BE2C (cell line): ENCODE data around the gene ZNF710.
A peak's percentile ranks its signal among the peaks of the same experiment; 100 is the strongest.

Source experiments
- DNase-seq: peaks from one replicate; pipeline ENCODE4 v3.0.0-alpha.2; 2020
- H3K27me3 ChIP-seq: fragments of 250-450 bp; sonication (Bioruptor Pico); 2 replicates; pipeline ENCODE4 v1.5.1; 2020; ENCODE audit warnings: mild to moderate bottlenecking
- H3K36me3 ChIP-seq: fragments of 250-450 bp; sonication (Bioruptor Pico); 2 replicates; pipeline ENCODE4 v1.5.1; 2020; ENCODE audit warnings: mild to moderate bottlenecking
- H3K4me1 ChIP-seq: fragments of 250-450 bp; sonication (Bioruptor Pico); 2 replicates; pipeline ENCODE4 v1.5.1; 2020
- H3K4me3 ChIP-seq: 2 replicates; pipeline ENCODE4 v1.5.1; 2011; ENCODE audit warnings: low read depth, low read length
- H3K9me3 ChIP-seq: fragments of 250-450 bp; sonication (Bioruptor Pico); 2 replicates; pipeline ENCODE4 v1.5.1; 2020
- TF ChIP-seq, protein P1 (sequence below): IDR thresholded peaks from 2 replicates; pipeline ENCODE4 v1.5.1; 2012; ENCODE audit warnings: mild to moderate bottlenecking, low read depth, low read length

The ZNF710 gene

DNA sequence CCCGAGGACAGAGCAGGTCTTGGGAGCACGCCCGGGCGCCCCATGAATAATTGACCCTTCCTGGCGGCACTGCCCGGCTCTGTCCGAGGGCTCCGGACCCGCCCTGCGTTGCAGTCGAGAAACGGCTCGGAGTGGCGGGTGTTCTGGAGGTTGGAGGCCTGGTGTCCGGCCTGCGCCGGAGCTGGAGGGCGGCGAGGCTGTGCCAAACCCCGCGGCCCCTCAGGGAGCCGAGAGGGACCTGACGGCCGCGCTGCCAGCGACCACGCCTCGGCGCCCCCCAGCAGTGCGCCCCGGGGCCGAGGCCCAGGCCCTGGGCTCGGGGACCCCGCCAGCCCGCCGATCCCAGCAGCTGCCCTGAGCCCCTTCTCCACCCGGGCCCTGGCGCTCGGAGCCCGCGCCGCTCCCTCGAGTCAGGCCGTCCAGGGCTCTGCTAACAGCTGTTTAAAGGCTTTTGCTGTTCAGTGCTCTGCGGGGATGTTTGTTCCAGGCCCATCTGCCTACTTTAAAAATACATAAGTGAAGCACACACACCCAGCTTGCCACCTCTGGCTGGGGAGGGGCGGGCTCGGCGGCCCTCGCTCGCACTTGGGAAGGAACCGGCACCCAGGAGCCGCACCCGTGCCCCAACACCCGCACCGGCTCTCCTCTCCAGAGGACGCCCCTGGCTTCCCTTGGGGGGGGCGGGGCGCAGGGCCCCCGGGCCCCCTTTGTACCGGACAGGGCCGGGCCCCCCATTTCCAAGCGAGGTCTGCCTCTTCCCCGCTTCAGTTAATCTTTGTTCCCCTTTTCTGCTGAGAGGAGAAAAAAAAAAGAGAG, 730 bp upstream of the ZNF710 start:
- H3K9me3 ChIP-seq: no peaks in the 10 kb centered on the region
- H3K36me3 ChIP-seq: no peaks in the 10 kb centered on the region
- DNase-seq: no peak
- H3K4me3 ChIP-seq: peak overlapping the region; percentile 76
- TF ChIP-seq, protein P1, sequence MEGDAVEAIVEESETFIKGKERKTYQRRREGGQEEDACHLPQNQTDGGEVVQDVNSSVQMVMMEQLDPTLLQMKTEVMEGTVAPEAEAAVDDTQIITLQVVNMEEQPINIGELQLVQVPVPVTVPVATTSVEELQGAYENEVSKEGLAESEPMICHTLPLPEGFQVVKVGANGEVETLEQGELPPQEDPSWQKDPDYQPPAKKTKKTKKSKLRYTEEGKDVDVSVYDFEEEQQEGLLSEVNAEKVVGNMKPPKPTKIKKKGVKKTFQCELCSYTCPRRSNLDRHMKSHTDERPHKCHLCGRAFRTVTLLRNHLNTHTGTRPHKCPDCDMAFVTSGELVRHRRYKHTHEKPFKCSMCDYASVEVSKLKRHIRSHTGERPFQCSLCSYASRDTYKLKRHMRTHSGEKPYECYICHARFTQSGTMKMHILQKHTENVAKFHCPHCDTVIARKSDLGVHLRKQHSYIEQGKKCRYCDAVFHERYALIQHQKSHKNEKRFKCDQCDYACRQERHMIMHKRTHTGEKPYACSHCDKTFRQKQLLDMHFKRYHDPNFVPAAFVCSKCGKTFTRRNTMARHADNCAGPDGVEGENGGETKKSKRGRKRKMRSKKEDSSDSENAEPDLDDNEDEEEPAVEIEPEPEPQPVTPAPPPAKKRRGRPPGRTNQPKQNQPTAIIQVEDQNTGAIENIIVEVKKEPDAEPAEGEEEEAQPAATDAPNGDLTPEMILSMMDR: no peak
- no peaks in the 10 kb centered on the region; the same call in 1 of the 2 replicates for H3K4me1 ChIP-seq
- no peaks in the 10 kb centered on the region for H3K27me3 ChIP-seq

DNA sequence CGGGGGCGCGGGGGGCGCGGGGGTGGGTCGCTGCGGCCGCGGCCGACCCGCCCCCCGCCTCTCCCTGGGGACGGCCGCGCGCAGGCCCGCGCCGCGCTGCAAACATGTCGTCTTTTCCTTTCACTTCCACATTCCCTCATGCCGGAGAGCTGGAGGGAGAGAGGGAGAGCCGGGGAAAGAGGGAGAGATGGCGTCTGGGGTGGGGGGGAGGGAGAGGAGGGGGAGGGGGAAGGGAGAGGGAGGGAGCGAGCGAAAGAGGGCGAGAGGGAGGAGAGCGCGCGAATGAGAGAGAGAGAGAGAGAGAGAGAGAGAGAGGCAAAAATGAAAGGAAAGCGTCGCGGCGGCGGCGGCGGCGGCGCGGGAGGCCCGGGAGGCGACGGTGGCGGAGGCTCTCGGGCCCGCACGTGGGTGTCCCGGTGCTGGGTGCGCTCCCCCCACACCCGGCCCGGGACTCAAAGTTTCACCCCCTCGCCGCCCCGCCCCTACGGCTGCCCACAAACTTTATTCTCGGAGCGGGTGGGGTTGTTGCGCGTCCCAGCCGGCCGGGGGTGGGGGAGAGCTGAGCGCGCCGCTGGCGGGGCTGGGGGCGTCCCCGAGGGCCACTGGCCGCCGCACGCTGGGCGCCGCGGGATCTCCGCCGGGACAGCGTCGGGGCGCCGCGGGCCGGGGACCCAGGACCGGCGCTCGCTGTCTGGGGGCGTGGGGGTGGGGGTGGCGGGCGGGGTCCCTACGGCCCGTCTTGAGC, 731 bp downstream of the ZNF710 start:
- TF ChIP-seq, protein P1: no peak
- Histone ChIP-seq H3K36me3 (no peaks in the 10 kb centered on the region), H3K4me1 (no peaks in the 10 kb centered on the region; the same call in 1 of the 2 replicates), H3K27me3 (no peaks in the 10 kb centered on the region), H3K9me3 (no peaks in the 10 kb centered on the region), H3K4me3 (peak overlapping the region; percentile 69)
- DNase-seq: peak; percentile 60

DNA sequence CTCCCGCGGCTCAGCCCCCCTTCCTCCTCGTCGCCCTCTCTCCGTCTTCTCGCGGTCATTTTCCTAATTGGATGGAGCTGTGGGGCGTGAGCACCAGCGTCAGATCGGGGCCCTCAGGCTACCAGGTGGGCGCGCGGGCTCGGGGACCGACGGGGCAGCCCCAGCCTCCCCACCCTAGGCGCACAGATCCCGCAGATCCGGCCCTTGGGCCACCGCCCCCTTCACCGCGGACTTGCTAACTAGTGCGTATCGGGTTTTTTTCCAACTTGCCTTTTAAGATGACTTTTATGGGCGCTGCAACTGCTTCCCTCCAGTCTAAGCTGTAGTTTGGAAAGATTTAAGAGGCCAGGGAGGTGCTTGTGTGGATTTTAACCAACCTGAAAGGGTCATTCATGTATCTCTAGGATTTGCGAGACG, 1.3 kb downstream of the ZNF710 start:
- Histone ChIP-seq H3K4me1 (no peaks in the 10 kb centered on the region; the same call in 1 of the 2 replicates), H3K4me3 (peak overlapping the region; percentile 69), H3K36me3 (no peaks in the 10 kb centered on the region), H3K9me3 (no peaks in the 10 kb centered on the region), H3K27me3 (no peaks in the 10 kb centered on the region)
- TF ChIP-seq, protein P1: no peak
- peak; percentile 54 for DNase-seq

DNA sequence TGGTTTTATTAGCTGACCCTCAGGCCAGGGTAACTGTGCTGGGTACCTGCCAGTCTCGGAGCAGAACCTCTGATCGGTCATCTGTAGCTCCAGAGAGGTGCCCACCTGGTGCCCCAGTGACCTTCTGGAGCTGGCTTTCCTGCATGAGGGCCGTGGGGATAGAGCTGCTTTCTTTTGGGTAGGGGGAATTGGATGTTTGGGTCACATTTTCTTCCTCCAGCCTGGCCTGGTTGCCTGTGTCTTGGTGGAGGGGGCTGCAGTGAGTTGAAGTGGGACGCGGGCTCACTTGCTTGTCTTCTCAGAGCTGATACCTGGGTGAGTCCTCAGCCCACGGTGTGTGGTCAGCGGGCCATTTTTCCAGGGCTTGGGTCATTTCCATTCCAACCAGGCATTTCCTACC, 2.6 kb downstream of the ZNF710 start:
- DNase-seq: no peak
- Histone ChIP-seq H3K4me3 (no peak overlapping the region), H3K4me1 (no peaks in the 10 kb centered on the region; the same call in 1 of the 2 replicates), H3K9me3 (no peaks in the 10 kb centered on the region), H3K36me3 (no peaks in the 10 kb centered on the region), H3K27me3 (no peaks in the 10 kb centered on the region)
- TF ChIP-seq, protein P1: no peak

DNA sequence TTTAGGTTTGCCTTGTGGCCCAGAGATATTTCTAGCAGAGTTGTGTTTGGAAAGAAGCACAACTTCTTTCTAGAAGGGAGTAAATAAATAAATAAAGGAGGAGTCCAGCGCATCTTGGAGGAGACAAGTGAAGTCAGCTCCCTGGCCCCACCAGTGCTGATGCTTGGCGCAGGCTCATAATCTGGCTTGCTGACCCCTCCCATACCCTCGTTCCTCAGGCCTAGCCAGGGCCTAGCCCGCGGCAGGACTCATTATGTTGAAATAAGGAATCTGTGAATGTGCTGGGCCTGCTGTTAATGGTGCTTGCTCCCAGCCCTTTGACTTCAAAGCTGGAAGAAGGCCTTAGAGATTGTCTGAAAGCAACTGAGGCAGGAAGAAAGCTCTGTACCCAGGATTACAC, 3.1 kb downstream of the ZNF710 start:
- TF ChIP-seq, protein P1: no peak
- H3K4me1 ChIP-seq: no peaks in the 10 kb centered on the region; the same call in 1 of the 2 replicates
- H3K9me3 ChIP-seq: no peaks in the 10 kb centered on the region
- no peaks in the 10 kb centered on the region for H3K36me3 ChIP-seq
- no peak for DNase-seq
- no peak overlapping the region for H3K4me3 ChIP-seq
- no peaks in the 10 kb centered on the region for H3K27me3 ChIP-seq
